Measurements from ENCODE around the gene OR13H1.
"Not testable (repeated sequence)": the region's sequence is repeated elsewhere in the genome, so short reads cannot be mapped to it uniquely, and the experiment has no call there.

DNA sequence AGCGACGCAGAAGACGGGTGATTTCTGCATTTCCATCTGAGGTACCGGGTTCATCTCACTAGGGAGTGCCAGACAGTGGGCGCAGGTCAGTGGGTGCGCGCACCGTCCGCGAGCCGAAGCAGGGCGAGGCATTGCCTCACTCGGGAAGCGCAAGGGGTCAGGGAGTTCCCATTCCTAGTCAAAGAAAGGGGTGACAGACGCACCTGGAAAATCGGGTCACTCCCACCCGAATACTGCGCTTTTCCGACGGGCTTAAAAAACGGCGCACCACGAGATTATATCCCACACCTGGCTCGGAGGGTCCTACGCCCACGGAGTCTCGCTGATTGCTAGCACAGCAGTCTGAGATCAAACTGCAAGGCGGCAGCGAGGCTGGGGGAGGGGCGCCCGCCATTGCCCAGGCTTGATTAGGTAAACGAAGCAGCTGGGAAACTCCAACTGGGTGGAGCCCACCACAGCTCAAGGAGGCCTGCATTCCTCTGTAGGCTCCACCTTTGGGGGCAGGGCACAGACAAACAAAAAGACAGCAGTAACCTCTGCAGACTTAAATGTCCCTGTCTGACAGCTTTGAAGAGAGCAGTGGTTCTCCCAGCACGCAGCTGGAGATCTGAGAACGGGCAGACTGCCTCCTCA lies 35.0 kb downstream of the OR13H1 start:
- not testable (repeated sequence) for TF ChIP-seq POLR2A, POLR2AphosphoS5 (IDR thresholded peaks at IDR 0.05)
- TF ChIP-seq, protein P1, sequence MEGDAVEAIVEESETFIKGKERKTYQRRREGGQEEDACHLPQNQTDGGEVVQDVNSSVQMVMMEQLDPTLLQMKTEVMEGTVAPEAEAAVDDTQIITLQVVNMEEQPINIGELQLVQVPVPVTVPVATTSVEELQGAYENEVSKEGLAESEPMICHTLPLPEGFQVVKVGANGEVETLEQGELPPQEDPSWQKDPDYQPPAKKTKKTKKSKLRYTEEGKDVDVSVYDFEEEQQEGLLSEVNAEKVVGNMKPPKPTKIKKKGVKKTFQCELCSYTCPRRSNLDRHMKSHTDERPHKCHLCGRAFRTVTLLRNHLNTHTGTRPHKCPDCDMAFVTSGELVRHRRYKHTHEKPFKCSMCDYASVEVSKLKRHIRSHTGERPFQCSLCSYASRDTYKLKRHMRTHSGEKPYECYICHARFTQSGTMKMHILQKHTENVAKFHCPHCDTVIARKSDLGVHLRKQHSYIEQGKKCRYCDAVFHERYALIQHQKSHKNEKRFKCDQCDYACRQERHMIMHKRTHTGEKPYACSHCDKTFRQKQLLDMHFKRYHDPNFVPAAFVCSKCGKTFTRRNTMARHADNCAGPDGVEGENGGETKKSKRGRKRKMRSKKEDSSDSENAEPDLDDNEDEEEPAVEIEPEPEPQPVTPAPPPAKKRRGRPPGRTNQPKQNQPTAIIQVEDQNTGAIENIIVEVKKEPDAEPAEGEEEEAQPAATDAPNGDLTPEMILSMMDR (IDR thresholded peaks at IDR 0.05 in 8 of 11, conservative IDR thresholded peaks at IDR 0.05 in 3 of 11): not testable (repeated sequence)
